Skeletal muscle tissue (tissue), 4 donors: ENCODE results near the gene PCGF2. TPM values are rescaled to one million over a fixed set of nuclear protein-coding genes. Genes with fewer than 3 reads are reported as not detected.

Source experiments
- H3K27ac ChIP-seq: one replicate; pipeline ENCODE4 v1.7.0; 2013; ENCODE audit warnings: mild to moderate bottlenecking, low read depth, low read length, inconsistent platforms
- H3K27me3 ChIP-seq, 3 donors: one replicate each; pipeline ENCODE4 v1.7.0; 2013; ENCODE audit warnings: low read length in 3 of 3; ENCODE audit not compliant: control insufficient read depth in 3 of 3, insufficient read depth in 3 of 3
- H3K36me3 ChIP-seq, 3 donors: one replicate each; pipeline ENCODE4 v1.7.0; 2013; ENCODE audit warnings: low read length in 3 of 3; ENCODE audit not compliant: control insufficient read depth in 3 of 3, insufficient read depth in 3 of 3
- H3K4me1 ChIP-seq, 3 donors: one replicate each; pipeline ENCODE4 v1.7.0; 2013; ENCODE audit warnings: low read length in 3 of 3, mild to moderate bottlenecking in 3 of 3; ENCODE audit not compliant: control insufficient read depth in 3 of 3, insufficient read depth in 3 of 3
- H3K4me3 ChIP-seq, 3 donors: one replicate each; pipeline ENCODE4 v1.7.0; 2013; ENCODE audit warnings: low read length in 3 of 3
- H3K9ac ChIP-seq, 3 donors: one replicate each; pipeline ENCODE4 v1.7.0; 2013; ENCODE audit warnings: low read length in 3 of 3, mild to moderate bottlenecking in 3 of 3, moderate library complexity in 2 of 3, low read depth in 1 of 3
- H3K9me3 ChIP-seq, 3 donors: one replicate each; pipeline ENCODE4 v1.7.0; 2013; ENCODE audit warnings: low read length in 3 of 3; ENCODE audit not compliant: control insufficient read depth in 3 of 3
- total RNA-seq: library from RNA; depleted of rRNA; stranded (reverse); fragments of >200 nt; gene quantifications from one replicate; pipeline ENCODE4 v1.2.3, GENCODE V29; 2014
- donor health status: Osteomylitis.

PCGF2 gene
- total RNA-seq, 1 donor from 2014 or later, result 3.1 TPM

DNA sequence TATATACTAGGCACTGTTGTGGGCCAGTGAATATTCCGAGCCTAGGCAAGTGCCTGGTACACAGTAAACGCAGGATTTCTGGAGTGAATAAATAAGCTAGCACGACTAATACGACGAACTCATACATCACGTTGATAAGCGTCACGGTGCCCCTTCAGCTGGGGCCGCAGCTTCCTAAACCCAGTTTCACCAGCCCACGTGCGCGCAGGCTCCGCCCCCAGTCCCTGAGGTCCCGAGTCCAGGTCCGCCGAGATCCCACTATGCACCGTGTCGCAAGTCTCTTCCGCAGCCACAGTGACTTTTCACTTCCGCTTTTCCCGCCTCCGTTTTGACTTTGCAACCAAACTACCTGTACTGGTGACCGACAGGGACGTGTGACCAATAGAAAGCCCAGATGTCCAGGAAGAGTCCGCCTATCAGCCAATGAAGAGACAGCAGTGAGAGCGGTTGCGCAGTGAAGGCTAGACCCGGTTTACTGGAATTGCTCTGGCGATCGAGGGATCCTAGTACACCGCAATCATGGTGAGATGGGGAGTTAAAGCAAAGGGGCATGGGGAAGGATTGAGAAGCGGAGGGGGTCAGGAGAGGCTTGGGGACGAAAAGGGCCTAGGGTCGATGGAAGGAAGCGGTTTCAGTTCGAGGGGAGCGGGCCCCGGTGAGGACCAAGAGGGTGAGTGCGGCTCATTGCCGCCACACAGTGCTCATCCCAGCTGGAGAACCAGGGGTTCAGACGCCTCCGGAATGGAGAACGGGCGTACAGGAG lies 4.4 kb upstream of the PCGF2 start, which contains the start of gene PSMB3:
TSS of gene PSMB3 (plus strand) at position 434 of the 763 bp plus-strand sequence. CDS start at position 520, 86 bp downstream.
- peaks cover 5 to 42% (median 34%) of the 10 kb centered on the region in 3 donors for H3K27me3 ChIP-seq
- peak within 1 kb of the TSS; percentile 94 for H3K27ac ChIP-seq
- peak within 1 kb of the TSS; percentile 98 to 99 (median 99) for H3K4me3 ChIP-seq
- peaks cover 15 to 21% (median 16%) of the 10 kb centered on the region in 3 donors for H3K36me3 ChIP-seq
- H3K9ac ChIP-seq, result peak within 1 kb of the TSS; percentile 97 to 98 (median 97)
- H3K9me3 ChIP-seq, result no peaks in the 10 kb centered on the region
- H3K4me1 ChIP-seq, result peaks cover 36 to 60% (median 49%) of the 10 kb centered on the region in 3 donors

DNA sequence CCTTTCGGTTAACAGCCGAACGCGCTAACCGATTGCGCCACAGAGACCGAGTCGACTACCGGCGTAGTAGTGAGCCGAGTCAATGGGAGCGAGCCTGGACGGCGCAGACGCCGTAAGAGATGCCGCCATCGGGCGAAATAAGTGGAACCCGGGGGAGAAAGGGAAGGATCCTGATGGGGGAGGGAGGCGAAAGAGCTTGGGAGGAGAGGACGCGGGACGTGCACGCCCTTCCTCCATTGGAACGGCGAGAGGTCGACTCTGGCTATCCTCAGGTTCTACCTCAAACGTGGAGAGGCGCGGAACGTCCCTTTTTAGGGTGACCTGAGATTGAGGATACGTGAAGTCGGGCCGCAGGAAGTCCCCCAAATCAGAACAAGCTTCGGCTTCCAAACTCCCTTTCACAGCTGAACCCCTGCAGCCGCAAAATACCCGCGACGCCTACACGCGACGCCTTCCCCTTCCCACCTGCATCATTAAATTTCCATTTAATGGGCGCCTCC lies 3.7 kb upstream of the PCGF2 start:
- Histone ChIP-seq H3K27ac (peak overlapping the region; percentile 94), H3K27me3 (peaks cover 5 to 45% (median 34%) of the 10 kb centered on the region in 3 donors), H3K9me3 (no peaks in the 10 kb centered on the region), H3K4me1 (peaks cover 36 to 60% (median 51%) of the 10 kb centered on the region in 3 donors), H3K4me3 (peak overlapping the region; percentile 81 to 99 (median 99)), H3K9ac (peak overlapping the region; percentile 59 to 98 (median 97)), H3K36me3 (peaks cover 15 to 21% (median 16%) of the 10 kb centered on the region in 3 donors)

DNA sequence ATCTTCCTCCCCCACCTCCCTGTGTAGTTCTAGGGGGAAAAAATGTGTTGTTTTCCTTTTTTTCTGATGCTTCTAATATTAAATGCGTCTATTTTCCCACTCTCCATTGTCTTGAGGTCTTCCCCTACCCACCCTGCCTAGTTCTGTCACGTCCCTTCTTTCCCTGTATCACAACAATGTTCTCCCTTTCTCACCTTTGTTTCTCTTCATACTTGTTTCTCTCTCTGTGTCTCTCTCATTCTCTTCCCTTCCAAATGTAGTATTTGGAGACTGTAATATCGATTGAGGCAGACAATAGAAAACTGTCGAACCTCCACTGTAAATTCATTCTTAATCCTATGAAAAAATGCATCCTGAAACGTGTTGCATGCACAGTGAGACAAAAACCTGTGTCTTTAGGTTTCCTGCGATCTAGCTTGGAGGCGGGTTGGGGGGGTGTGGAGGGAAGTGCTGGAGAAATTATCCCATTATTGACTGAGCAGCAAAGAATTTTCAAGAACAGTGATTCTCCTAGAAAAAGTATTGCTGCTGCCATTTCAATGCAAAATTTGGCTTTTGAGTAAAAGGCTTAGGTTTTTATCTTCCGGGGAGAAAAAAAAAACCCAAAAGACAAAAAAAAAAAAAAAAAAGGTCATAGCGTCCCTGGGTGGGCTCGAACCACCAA lies 3.1 kb upstream of the PCGF2 start:
- Histone ChIP-seq H3K27ac (no peak overlapping the region), H3K27me3 (peaks cover 5 to 51% (median 37%) of the 10 kb centered on the region in 3 donors), H3K4me3 (peak overlapping the region in 2 of 3 donors; percentile 2 to 99), H3K9ac (peak overlapping the region in 1 of 3 donors; percentile 97), H3K4me1 (peaks cover 41 to 64% (median 57%) of the 10 kb centered on the region in 3 donors), H3K36me3 (peaks cover 11 to 20% (median 12%) of the 10 kb centered on the region in 3 donors), H3K9me3 (no peaks in the 10 kb centered on the region)

DNA sequence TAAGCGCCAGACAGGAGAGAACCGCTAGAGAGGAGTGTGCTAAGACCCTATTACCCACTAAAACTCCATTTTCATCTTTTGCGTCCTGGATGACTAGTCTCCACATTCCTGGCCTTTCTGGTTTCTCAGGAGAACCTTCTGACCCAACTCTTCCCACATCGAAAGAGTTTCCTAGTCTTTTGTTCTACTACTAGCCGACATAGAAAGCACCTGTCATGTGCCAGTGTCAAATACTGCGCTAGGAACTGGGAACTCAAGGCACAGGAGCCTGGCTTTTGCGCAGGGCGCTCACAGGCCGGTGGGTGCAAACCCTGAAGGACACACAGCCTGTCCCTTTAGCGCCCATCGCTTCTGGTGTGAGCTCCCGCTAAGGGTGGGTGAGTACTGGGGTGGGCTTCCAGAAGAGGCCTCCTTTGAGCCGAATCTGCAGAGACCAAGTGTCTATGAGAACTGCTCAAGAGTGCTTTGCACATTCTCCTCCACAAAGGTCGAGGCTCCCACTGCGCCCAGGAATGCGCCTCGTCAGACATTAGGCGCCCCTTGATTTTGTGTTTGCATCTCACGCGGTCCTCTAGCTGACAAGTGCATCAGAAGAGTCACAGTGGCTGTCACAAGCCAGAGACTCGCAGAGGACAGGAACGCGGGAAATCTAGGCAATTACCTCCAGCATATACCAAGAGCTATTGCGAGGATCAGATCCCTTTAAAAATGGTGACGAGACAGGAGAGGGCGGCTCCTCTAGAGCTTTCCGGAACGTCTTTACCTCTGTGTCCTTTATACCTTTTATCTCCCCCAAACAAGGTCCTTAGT lies 2.4 kb upstream of the PCGF2 start:
- Histone ChIP-seq H3K9me3 (no peaks in the 10 kb centered on the region), H3K27ac (peak overlapping the region; percentile 57), H3K9ac (peak overlapping the region in 1 of 3 donors; percentile 75), H3K4me1 (peaks cover 48 to 69% (median 63%) of the 10 kb centered on the region in 3 donors), H3K27me3 (peaks cover 9 to 57% (median 39%) of the 10 kb centered on the region in 3 donors), H3K36me3 (peaks cover 4 to 15% (median 5%) of the 10 kb centered on the region in 3 donors), H3K4me3 (peak overlapping the region in 2 of 3 donors; percentile 70 to 77)

DNA sequence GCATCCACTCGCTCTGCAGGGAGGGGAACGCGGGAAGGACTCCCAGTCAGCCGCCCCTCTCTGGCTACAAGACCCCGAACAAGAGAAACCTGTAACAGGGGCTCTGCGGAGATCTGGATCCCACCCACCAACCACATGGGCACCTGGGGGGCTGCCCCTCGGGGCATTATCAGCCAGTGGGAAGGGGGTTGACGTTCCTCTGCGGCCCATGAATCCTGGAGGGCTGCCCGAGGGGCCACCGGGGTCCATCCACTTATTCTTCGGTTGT lies 1.8 kb upstream of the PCGF2 start:
- H3K4me1 ChIP-seq, result peaks cover 48 to 69% (median 63%) of the 10 kb centered on the region in 3 donors
- H3K9me3 ChIP-seq, result no peaks in the 10 kb centered on the region
- H3K4me3 ChIP-seq, result peak overlapping the region; percentile 70 to 77 (median 73)
- peak overlapping the region in 2 of 3 donors; percentile 33 to 75 for H3K9ac ChIP-seq
- peaks cover 4 to 15% (median 5%) of the 10 kb centered on the region in 3 donors for H3K36me3 ChIP-seq
- H3K27me3 ChIP-seq, result peaks cover 11 to 57% (median 39%) of the 10 kb centered on the region in 3 donors
- H3K27ac ChIP-seq, result peak overlapping the region; percentile 57

DNA sequence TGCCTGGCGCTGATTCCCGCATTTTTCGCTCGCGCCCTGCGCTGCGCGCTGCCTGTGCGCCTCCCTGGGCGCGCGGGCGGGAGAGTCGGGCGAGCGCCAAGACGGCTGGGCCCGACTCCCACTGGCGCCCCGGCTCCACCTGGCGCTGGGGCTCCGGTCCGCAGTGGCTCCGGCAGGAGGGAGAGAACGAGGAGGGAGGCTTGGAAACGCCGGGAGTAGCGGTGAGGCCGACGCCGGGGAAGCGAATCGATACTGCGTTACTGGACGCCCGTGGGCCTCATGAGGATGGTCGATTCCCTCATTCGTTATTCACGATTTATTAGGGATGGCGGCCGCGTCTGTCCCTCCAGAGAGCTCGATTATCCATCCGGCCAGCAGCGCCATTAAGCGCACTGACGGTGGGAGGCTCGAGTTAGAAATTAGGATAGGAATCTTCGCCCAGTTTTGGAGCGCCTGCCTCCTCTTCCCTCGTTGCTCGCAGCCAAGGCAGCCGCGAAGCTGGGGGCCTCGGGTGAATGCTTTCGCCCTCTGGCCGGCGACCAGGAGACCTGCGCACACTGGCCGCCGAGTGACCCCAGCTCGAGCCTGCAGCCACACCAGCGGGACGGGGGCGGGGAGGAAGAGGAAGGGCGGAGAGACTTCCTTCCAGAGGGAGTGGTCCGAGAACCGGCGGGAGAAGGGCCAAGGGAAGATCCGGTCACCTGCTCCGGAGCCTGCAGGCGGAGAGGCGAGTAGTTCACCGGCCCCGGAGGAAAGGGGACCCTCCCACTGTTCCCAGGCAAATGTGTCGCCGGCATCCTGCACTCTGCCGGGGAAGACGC lies 1.3 kb upstream of the PCGF2 start:
- peak overlapping the region; percentile 70 to 77 (median 73) for H3K4me3 ChIP-seq
- H3K9me3 ChIP-seq, result no peaks in the 10 kb centered on the region
- peaks cover 1 to 11% (median 5%) of the 10 kb centered on the region in 3 donors for H3K36me3 ChIP-seq
- H3K9ac ChIP-seq, result peak overlapping the region; percentile 33 to 75 (median 74)
- H3K27ac ChIP-seq, result peak overlapping the region; percentile 75
- peaks cover 45 to 66% (median 60%) of the 10 kb centered on the region in 3 donors for H3K4me1 ChIP-seq
- H3K27me3 ChIP-seq, result peaks cover 11 to 59% (median 39%) of the 10 kb centered on the region in 3 donors

DNA sequence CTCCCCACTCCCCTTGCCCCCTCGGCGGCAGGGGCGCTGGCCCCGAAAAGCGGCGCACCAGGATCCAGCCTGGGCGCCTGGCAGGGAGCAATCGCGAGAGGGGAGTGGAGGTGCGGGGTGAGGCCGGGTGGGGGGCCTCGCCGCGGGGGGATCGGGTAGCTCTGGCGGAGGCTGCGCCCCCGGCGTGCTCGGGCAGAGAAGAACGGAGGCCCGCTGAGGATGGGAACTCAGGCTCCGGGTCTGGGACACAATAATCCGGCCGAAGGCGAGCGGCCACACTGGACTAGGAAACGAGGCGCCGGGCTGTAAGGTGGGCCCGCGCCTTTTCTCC lies 721 bp upstream of the PCGF2 start:
- peaks cover 40 to 60% (median 58%) of the 10 kb centered on the region in 3 donors for H3K4me1 ChIP-seq
- peaks cover 0 to 9% (median 5%) of the 10 kb centered on the region in 3 donors for H3K36me3 ChIP-seq
- H3K27me3 ChIP-seq, result peaks cover 11 to 59% (median 39%) of the 10 kb centered on the region in 3 donors
- peak overlapping the region; percentile 75 for H3K27ac ChIP-seq
- H3K4me3 ChIP-seq, result peak overlapping the region; percentile 70 to 77 (median 73)
- peak overlapping the region; percentile 33 to 75 (median 74) for H3K9ac ChIP-seq
- H3K9me3 ChIP-seq, result no peaks in the 10 kb centered on the region

DNA sequence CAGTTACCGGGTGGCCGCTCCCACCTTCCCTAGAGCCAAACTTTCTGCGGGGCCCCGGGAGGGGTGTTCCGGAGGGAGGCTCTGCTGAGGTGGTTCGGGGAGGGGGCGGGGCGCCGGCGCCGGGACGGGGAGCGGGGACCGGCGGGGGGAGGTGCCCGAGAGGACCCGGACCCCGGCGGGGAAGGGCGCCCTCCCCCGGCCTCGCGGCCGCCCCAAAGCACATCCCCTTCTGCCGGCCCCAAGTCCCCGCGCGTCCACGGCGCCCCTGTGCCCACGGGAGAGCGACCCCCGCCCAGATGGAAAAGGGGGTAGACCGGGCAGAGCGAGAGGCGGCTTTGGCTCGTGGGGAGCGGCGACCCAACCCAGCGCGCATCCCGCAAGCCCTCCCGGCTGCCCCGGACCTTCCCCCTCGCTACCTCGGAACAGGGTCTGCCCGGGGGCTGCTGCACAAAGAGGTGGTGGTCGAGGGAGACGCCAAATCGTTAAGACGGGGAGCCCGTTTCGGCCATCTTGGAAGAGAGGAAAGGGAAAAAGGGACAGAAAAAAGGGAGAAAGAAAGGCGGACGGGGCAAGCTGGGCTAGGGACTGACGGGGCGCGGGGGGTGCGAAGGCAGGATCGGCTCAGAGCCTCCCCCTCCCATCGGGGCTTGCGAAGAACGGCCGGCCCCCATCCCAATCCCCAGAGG lies 530 bp downstream of the PCGF2 start:
- peaks cover 11 to 59% (median 39%) of the 10 kb centered on the region in 3 donors for H3K27me3 ChIP-seq
- peaks cover 40 to 60% (median 50%) of the 10 kb centered on the region in 3 donors for H3K4me1 ChIP-seq
- peaks cover 0 to under 1% (median 0%) of the 10 kb centered on the region in 3 donors for H3K36me3 ChIP-seq
- H3K27ac ChIP-seq, result peak overlapping the region; percentile 62
- H3K9me3 ChIP-seq, result no peaks in the 10 kb centered on the region
- peak overlapping the region; percentile 64 to 76 (median 70) for H3K4me3 ChIP-seq
- peak overlapping the region; percentile 64 to 76 (median 68) for H3K9ac ChIP-seq
